OCI-LY7 (cell line): ENCODE data around the gene C20orf202. TPM values are rescaled to one million over a fixed set of nuclear protein-coding genes. Genes with fewer than 3 reads are reported as not detected.

Experiments
- BruUV-seq: library from RNA; stranded (reverse); fragments of 400-500 nt; replicated peaks from 2 replicates; lab custom pipeline; 2021; lab: Mats Ljungman, UMichigan
- CTCF ChIA-PET: fragments of 300-600 bp; sonication (Branson Sonifier 250); formaldehyde crosslinking; loops from one replicate; lab custom pipeline; 2022; ENCODE audit warnings: antibody characterized with exemption; ENCODE audit not compliant: unreplicated experiment; lab: Charles Lee
- POLR2A ChIA-PET: fragments of 300-600 bp; sonication (Branson Sonifier 250); formaldehyde crosslinking; loops from one replicate; lab custom pipeline; 2022; ENCODE audit warnings: antibody characterized with exemption; lab: Charles Lee
- DNase-seq: peaks from one replicate; pipeline ENCODE4 v3.0.0-alpha.2; 2015; ENCODE audit warnings: low spot score
- H2AFZ ChIP-seq: fragments of 200-600 bp; sonication (generic), shearing (Covaris generic); 2 replicates; pipeline ENCODE4 v1.6.1; 2014; ENCODE audit warnings: mild to moderate bottlenecking, antibody characterized with exemption, low read length, moderate library complexity
- H3K27ac ChIP-seq: fragments of 200-600 bp; sonication (generic); 2 replicates; pipeline ENCODE4 v1.5.1; 2014; ENCODE audit warnings: mixed run types, low read depth, mild to moderate bottlenecking, moderate library complexity, low read length, inconsistent platforms; ENCODE audit not compliant: poor library complexity, severe bottlenecking
- H3K36me3 ChIP-seq: fragments of 200-600 bp; sonication (generic); 2 replicates; pipeline ENCODE4 v1.6.1; 2014; ENCODE audit warnings: mild to moderate bottlenecking, antibody characterized with exemption, low read length, moderate library complexity, mixed read lengths; ENCODE audit not compliant: insufficient read depth
- H3K4me1 ChIP-seq: fragments of 200-600 bp; sonication (generic); 2 replicates; pipeline ENCODE4 v1.5.1; 2014; ENCODE audit warnings: mild to moderate bottlenecking, low read length; ENCODE audit not compliant: insufficient read depth, poor library complexity, severe bottlenecking
- H3K4me2 ChIP-seq: fragments of 200-600 bp; sonication (generic); 2 replicates; pipeline ENCODE4 v1.6.1; 2014; ENCODE audit warnings: mild to moderate bottlenecking, low read length
- H3K4me3 ChIP-seq: fragments of 200-600 bp; sonication (generic); 2 replicates; pipeline ENCODE4 v1.5.1; 2014; ENCODE audit warnings: mild to moderate bottlenecking, low read depth, low read length; ENCODE audit not compliant: poor library complexity, severe bottlenecking
- H3K79me2 ChIP-seq: fragments of 200-600 bp; sonication (generic); 2 replicates; pipeline ENCODE4 v1.6.1; 2016; ENCODE audit warnings: low read depth, mild to moderate bottlenecking, low read length, moderate library complexity, mixed read lengths; ENCODE audit not compliant: insufficient read depth
- H3K9me2 ChIP-seq: fragments of 200-600 bp; sonication (generic); 2 replicates; pipeline ENCODE4 v1.6.1; 2016; ENCODE audit warnings: mild to moderate bottlenecking, low read length, mixed read lengths; ENCODE audit not compliant: insufficient read depth
- H3K9me3 ChIP-seq: fragments of 200-600 bp; sonication (generic); 2 replicates; pipeline ENCODE4 v1.6.1; 2014; ENCODE audit warnings: mild to moderate bottlenecking, mixed run types, low read length, mixed read lengths
- H4K20me1 ChIP-seq: fragments of 200-600 bp; sonication (generic); 2 replicates; pipeline ENCODE4 v1.6.1; 2014; ENCODE audit warnings: mild to moderate bottlenecking, antibody characterized with exemption, low read length, moderate library complexity, mixed read lengths; ENCODE audit not compliant: insufficient read depth
- CTCF ChIP-seq: fragments of 200-600 bp; sonication (generic); conservative IDR thresholded peaks from 2 replicates; pipeline ENCODE4 v1.5.1; 2014; ENCODE audit warnings: mild to moderate bottlenecking, antibody characterized with exemption, low read length, moderate library complexity, mixed read lengths
- EZH2phosphoT487 ChIP-seq: fragments of 200-600 bp; sonication (generic); IDR thresholded peaks from 2 replicates; pipeline ENCODE4 v1.6.1; 2018; ENCODE audit warnings: low read depth, borderline replicate concordance, mild to moderate bottlenecking, mixed run types, antibody characterized with exemption, low read length, moderate library complexity, mixed read lengths
- intact Hi-C: fragments of 100-400 bp; cut with micrococcal nuclease; formaldehyde crosslinking; loops from one replicate; pipeline ENCODE4 v1.10.0; 2022; ENCODE audit not compliant: unreplicated experiment
- total RNA-seq, 2 experiments: library from RNA; depleted of rRNA in 1 of 2; stranded (reverse); fragments of >200 nt in 1 of 2; shearing (Covaris generic) in 1 of 2; gene quantifications; 2 replicates each; pipeline ENCODE4 v1.2.3, GENCODE V29; 2014 to 2022

C20orf202 gene
- total RNA-seq, 2 experiments from 2014 or later = not detected

- Histone ChIP-seq H3K36me3 (peaks cover 93% of the 10 kb centered on the region), H3K9me3 (no peaks in the 10 kb centered on the region), H3K9me2 (no peaks in the 10 kb centered on the region), H3K27ac (no peak overlapping the region), H2AFZ (no peak overlapping the region), H3K4me3 (no peak overlapping the region), H3K4me1 (no peaks in the 10 kb centered on the region), H3K4me2 (no peak overlapping the region), H3K79me2 (no peaks in the 10 kb centered on the region), H4K20me1 (no peaks in the 10 kb centered on the region)
- no peak for DNase-seq
- POLR2A ChIA-PET = no interaction called here
- no peak for TF ChIP-seq CTCF
- no peak for TF ChIP-seq EZH2phosphoT487
- CTCF ChIA-PET = no interaction called here
- intact Hi-C loops = no loop called here
- no TSS peak for BruUV-seq
These were observed 37.7 kb upstream of the C20orf202 start for GRCh38 chr20:1165521-1165920.

- Histone ChIP-seq H3K9me3 (no peaks in the 10 kb centered on the region), H3K9me2 (no peaks in the 10 kb centered on the region), H4K20me1 (no peaks in the 10 kb centered on the region), H3K27ac (no peak overlapping the region), H3K4me3 (no peak overlapping the region), H3K4me2 (no peak overlapping the region), H2AFZ (no peak overlapping the region), H3K4me1 (no peaks in the 10 kb centered on the region), H3K79me2 (no peaks in the 10 kb centered on the region), H3K36me3 (peaks cover 91% of the 10 kb centered on the region)
- ChIA-PET CTCF (no interaction called here), POLR2A (no interaction called here)
- intact Hi-C loops = no loop called here
- DNase-seq = no peak
- no peak for TF ChIP-seq EZH2phosphoT487
- TF ChIP-seq CTCF = no peak
- no TSS peak for BruUV-seq
These were observed 37.3 kb upstream of the C20orf202 start for GRCh38 chr20:1165941-1166340.

GRCh38 chr20:1166948-1167720 is 36.1 kb upstream of the C20orf202 start:
- Histone ChIP-seq H3K4me3 (no peak overlapping the region), H3K4me1 (no peaks in the 10 kb centered on the region), H3K4me2 (no peak overlapping the region), H3K36me3 (peaks cover 84% of the 10 kb centered on the region), H3K9me2 (no peaks in the 10 kb centered on the region), H3K27ac (no peak overlapping the region), H4K20me1 (no peaks in the 10 kb centered on the region), H2AFZ (no peak overlapping the region), H3K9me3 (no peaks in the 10 kb centered on the region), H3K79me2 (no peaks in the 10 kb centered on the region)
- ChIA-PET POLR2A (no interaction called here), CTCF (no interaction called here)
- TF ChIP-seq EZH2phosphoT487 = no peak
- no peak for TF ChIP-seq CTCF
- DNase-seq = no peak
- BruUV-seq = TSS peak; percentile 54
- intact Hi-C loops = no loop called here
